HK-2 (cell line): ENCODE results near the gene TRIM25.

Experiments
- DNase-seq: peaks from one replicate; pipeline ENCODE4 v3.0.0-alpha.2; 2018; ENCODE audit not compliant: unreplicated experiment

TRIM25 gene

DNA sequence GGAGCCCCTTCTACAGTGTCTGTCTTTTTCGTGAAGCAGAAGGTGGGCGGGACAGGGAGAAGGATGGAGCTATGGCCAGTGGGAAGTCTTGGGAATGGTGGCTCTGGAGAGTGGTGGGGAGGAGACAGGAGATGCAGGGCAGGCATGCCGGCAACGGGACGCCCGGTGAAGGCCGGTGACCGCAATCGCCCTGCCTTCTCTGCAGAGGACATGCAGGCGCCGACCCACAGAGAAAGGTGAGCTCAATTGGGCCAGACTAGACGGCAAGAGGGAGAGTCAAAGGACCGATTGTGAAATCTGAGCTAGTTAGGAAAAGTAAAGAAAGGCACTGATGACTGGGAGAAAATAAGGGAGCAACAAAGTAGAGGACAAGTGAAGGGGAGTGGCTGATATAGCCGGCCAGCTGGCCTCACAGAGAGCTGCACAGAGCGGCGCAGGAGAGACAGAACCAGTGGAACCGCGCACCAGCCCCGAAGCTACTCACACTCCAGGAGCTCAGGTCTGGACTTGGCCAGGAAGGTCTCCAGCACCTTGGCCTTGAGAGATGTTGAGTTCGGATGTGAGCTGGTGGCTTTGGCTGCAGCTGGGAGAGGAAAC is 18.9 kb downstream of the TRIM25 start:
- DNase-seq, result no peak

DNA sequence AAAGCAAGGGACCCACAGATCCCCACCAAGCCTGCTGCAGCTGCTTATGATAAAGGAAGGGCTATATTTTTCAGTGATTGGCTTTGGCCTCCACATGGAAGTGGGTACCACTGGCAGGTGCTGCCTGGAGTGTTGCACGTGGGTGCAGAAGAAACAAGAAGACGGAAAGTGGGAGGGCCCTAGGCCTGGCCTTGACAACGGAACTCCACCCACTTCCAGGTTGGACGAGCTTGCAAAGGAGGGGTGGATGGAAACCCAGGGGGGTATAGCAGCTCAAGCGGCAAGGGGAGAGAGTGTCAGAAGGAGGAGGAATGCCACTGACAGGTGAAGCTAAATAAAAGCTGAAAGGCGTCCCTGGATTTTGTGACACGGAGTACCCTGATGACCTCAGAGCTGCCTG is 20.3 kb downstream of the TRIM25 start:
- DNase-seq, result no peak

GRCh38 chr17:56892333-56892732 is 21.5 kb downstream of the TRIM25 start:
- DNase-seq, result no peak

DNA sequence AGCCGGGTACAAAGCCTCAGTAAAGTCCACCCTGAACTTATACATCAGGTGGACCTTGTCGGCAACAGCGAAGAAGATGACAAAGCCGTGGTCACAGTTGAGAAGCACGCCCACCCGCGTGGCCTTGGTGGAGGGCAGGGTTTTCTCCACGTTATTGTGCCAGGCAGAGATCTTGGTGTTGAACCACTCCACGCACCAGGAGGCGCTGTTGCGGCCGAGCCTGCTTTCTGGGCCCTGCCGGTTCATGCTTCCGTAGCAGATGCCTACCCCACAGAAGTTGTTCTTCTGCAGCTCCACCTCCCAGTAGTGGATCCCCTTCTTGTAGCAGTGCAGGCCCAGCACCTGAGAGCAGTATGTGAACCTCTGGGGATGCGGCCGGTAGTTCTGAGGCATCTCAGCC is 22.1 kb downstream of the TRIM25 start:
- no peak for DNase-seq

GRCh38 chr17:56890906-56891674 is 22.8 kb downstream of the TRIM25 start:
- no peak for DNase-seq

GRCh38 chr17:56890390-56890789 is 23.5 kb downstream of the TRIM25 start:
- DNase-seq, result no peak

GRCh38 chr17:56887552-56888467 is 26.0 kb downstream of the TRIM25 start:
- DNase-seq, result no peak

- DNase-seq, result no peak
Measured at GRCh38 chr17:56887105-56887504, 26.7 kb downstream of the TRIM25 start.

GRCh38 chr17:56886288-56886731 is 27.5 kb downstream of the TRIM25 start:
- no peak for DNase-seq

DNA sequence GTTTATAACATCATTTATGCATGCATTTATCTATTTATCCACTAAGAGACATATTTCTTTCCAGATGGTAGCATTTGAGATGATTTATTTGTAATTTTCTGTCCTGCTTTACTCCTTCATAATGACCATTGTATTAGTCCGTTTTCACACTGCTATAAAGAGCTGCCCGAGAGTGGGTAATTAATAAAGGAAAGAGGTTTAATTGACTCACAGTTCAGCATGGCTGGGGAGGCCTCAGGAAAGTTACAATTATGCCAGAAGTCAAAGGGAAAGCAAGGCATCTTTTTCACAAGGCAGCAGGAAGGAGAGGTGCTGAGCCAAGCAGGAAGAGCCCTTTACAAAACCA is 28.6 kb downstream of the TRIM25 start:
- no peak for DNase-seq

- no peak for DNase-seq
Measured at GRCh38 chr17:56884483-56885311, 29.2 kb downstream of the TRIM25 start.

GRCh38 chr17:56883616-56884015 is 30.2 kb downstream of the TRIM25 start:
- no peak for DNase-seq

DNA sequence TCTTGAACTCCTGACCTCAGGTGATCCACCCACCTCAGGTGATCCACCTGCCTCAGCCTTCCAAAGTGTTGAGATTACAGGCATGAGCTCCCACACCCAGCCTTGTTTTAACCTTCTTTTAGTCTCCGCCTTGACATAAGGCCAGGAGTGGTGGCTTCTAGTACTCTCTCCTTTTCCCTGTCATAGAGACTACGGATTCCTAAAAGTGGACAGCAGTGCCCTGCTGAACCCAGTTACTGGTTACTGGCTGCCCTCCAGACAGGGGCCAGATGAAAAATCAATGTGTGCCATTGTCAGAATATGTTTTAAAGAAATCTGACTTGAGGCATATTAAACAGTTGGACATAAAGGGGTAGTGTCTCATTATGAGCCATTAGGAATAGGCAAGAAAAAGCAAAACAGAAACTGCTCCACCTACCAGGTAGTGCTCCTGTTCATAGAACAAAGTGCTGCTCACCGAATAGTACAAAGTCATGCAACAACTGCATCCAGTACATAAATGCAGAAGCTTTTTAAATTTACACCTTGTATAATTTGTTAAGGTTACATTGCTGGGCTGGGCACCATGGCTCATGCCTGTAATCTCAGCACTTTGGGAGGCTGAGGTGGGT is 32.1 kb downstream of the TRIM25 start:
- no peak for DNase-seq

GRCh38 chr17:56880571-56880970 is 33.3 kb downstream of the TRIM25 start:
- no peak for DNase-seq

DNA sequence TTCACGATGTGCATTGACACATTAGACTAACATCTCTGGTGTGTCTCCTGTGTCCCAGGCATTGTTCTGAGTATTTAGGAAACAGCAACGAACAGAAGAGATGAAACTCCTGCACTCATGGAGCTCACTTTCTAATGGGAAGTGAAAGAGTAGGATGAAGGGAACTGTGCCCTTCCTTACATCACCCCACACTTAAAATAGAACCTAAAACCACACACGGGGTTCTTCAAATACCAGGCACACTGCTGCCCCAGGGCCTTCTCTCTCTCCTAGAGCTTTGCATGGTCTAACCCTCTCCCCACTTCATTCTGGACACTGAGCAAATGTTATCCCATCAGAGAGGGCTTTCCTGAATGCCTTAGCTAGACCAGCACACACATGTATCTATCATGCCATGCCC is 33.7 kb downstream of the TRIM25 start:
- no peak for DNase-seq

DNA sequence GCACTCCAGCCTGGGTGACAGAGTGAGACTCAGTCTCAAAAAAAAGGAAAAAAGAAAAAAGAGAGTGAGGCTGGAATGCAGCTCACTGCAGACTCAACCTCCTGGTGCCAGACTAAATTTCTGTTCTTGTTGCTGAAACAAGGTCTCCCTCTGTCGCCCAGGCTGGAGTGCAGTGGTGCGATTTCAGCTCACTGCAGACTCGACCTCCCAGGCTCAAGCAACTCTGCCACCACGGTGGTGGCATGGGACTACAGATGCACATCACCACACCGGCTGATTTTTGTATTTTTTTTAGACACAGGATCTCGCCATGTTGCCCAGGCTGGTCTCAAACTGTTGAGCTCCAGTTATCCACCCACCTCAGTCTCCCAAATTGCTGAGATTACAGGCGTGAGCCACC is 34.6 kb downstream of the TRIM25 start:
- DNase-seq, result no peak

- DNase-seq, result no peak
Measured at GRCh38 chr17:56876766-56877179, 37.1 kb downstream of the TRIM25 start.

DNA sequence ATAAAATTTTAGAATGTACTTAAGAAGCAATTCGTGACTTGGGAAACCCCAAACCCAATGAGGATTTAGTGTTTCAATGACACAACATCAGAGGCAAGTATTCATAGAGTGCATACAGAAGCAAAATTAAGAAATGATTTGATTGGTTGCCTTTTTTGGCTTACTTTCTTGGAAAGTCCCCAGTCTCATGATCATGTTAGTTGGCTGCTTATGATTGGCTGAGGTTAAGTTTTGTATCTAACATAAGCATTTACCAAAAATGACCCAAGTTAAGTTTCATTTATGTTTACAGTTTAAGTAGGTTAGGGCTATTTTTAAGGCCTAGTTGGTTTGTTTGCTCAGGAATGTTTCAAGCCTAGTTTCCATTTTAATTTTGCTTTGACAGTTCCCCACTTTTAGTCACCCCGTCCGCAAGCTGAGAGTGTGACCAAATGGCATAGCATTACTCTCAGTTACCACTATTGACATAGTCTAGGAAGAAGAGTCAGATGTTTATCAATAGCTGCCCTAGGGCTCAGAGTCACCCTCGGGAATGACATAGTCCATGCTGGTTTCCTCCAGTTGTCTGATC is 43.7 kb downstream of the TRIM25 start:
- DNase-seq, result no peak

GRCh38 chr17:56868716-56869115 is 45.1 kb downstream of the TRIM25 start:
- no peak for DNase-seq

DNA sequence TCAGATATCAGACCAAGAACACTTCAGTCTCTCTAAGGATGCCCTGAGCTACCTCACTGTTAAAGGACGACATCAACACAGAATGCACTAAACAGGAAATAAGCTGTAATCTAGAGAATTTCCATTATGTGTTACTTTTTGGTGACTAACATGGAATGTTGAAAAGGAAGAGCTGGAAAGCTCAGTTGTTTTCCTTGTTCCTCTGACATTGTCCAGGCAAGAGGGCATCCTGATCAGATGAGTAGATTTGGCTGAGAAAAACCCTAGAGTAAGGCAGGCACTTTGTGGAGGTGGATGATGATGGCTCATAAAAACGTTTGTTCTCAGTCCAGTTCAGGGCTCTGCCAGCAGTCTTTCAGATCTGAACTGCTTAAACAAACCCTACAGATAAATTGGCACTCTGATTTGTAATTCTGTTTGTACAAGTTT is 45.9 kb downstream of the TRIM25 start:
- no peak for DNase-seq

- DNase-seq, result no peak
Measured at GRCh38 chr17:56866496-56866895, 47.4 kb downstream of the TRIM25 start.
